Ishikawa (cell line): ENCODE results near the gene MRPL48.

Experiments
- CEBPB ChIP-seq: IDR thresholded peaks from 2 replicates; pipeline ENCODE4 v1.6.1; 2012
- CREB1 ChIP-seq: IDR thresholded peaks from 2 replicates; pipeline ENCODE4 v1.6.1; 2012; ENCODE audit warnings: low read depth
- EGR1 ChIP-seq: IDR thresholded peaks from 2 replicates; pipeline ENCODE4 v1.6.1; 2012
- EP300 ChIP-seq: IDR thresholded peaks from 2 replicates; pipeline ENCODE4 v1.6.1; 2012; ENCODE audit warnings: borderline replicate concordance
- FOXM1 ChIP-seq: IDR thresholded peaks from 2 replicates; pipeline ENCODE4 v1.6.1; 2012; ENCODE audit warnings: low read depth, borderline replicate concordance
- MAX ChIP-seq: IDR thresholded peaks from 2 replicates; pipeline ENCODE4 v1.6.1; 2012
- NFIC ChIP-seq: IDR thresholded peaks from 2 replicates; pipeline ENCODE4 v1.6.1; 2012
- RAD21 ChIP-seq: IDR thresholded peaks from 2 replicates; pipeline ENCODE4 v1.6.1; 2012; ENCODE audit warnings: low read depth
- TAF1 ChIP-seq: IDR thresholded peaks from 2 replicates; pipeline ENCODE4 v1.6.1; 2012; ENCODE audit warnings: low read depth, mild to moderate bottlenecking
- TCF12 ChIP-seq: IDR thresholded peaks from 2 replicates; pipeline ENCODE4 v1.6.1; 2012; ENCODE audit warnings: low read depth
- TEAD4 ChIP-seq: IDR thresholded peaks from 2 replicates; pipeline ENCODE4 v1.6.1; 2012
- YY1 ChIP-seq: IDR thresholded peaks from 2 replicates; pipeline ENCODE4 v1.6.1; 2012; ENCODE audit warnings: low read depth
- ZBTB7A ChIP-seq: IDR thresholded peaks from 2 replicates; pipeline ENCODE4 v1.6.1; 2012; ENCODE audit warnings: low read depth
- TF ChIP-seq, protein P1 (sequence below): IDR thresholded peaks from 2 replicates; pipeline ENCODE4 v1.6.1; 2012
- TF ChIP-seq, protein P2 (sequence below): IDR thresholded peaks from 2 replicates; pipeline ENCODE4 v1.6.1; 2012; ENCODE audit warnings: low read depth, mild to moderate bottlenecking

MRPL48 gene

GRCh38 chr11:73833067-73833466, 45.4 kb downstream of the MRPL48 start:
- no peak for TF ChIP-seq TAF1
- no peak for TF ChIP-seq CREB1
- TF ChIP-seq NFIC: no peak
- no peak for TF ChIP-seq MAX
- TF ChIP-seq, protein P1, sequence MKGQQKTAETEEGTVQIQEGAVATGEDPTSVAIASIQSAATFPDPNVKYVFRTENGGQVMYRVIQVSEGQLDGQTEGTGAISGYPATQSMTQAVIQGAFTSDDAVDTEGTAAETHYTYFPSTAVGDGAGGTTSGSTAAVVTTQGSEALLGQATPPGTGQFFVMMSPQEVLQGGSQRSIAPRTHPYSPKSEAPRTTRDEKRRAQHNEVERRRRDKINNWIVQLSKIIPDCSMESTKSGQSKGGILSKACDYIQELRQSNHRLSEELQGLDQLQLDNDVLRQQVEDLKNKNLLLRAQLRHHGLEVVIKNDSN: no peak
- TF ChIP-seq TCF12: no peak
- no peak for TF ChIP-seq RAD21
- no peak for TF ChIP-seq FOXM1
- no peak for TF ChIP-seq TEAD4
- no peak for TF ChIP-seq CEBPB
- no peak for TF ChIP-seq EGR1
- TF ChIP-seq YY1: no peak
- TF ChIP-seq, protein P2, sequence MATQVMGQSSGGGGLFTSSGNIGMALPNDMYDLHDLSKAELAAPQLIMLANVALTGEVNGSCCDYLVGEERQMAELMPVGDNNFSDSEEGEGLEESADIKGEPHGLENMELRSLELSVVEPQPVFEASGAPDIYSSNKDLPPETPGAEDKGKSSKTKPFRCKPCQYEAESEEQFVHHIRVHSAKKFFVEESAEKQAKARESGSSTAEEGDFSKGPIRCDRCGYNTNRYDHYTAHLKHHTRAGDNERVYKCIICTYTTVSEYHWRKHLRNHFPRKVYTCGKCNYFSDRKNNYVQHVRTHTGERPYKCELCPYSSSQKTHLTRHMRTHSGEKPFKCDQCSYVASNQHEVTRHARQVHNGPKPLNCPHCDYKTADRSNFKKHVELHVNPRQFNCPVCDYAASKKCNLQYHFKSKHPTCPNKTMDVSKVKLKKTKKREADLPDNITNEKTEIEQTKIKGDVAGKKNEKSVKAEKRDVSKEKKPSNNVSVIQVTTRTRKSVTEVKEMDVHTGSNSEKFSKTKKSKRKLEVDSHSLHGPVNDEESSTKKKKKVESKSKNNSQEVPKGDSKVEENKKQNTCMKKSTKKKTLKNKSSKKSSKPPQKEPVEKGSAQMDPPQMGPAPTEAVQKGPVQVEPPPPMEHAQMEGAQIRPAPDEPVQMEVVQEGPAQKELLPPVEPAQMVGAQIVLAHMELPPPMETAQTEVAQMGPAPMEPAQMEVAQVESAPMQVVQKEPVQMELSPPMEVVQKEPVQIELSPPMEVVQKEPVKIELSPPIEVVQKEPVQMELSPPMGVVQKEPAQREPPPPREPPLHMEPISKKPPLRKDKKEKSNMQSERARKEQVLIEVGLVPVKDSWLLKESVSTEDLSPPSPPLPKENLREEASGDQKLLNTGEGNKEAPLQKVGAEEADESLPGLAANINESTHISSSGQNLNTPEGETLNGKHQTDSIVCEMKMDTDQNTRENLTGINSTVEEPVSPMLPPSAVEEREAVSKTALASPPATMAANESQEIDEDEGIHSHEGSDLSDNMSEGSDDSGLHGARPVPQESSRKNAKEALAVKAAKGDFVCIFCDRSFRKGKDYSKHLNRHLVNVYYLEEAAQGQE: no peak
- no peak for TF ChIP-seq EP300
- TF ChIP-seq ZBTB7A: no peak

DNA sequence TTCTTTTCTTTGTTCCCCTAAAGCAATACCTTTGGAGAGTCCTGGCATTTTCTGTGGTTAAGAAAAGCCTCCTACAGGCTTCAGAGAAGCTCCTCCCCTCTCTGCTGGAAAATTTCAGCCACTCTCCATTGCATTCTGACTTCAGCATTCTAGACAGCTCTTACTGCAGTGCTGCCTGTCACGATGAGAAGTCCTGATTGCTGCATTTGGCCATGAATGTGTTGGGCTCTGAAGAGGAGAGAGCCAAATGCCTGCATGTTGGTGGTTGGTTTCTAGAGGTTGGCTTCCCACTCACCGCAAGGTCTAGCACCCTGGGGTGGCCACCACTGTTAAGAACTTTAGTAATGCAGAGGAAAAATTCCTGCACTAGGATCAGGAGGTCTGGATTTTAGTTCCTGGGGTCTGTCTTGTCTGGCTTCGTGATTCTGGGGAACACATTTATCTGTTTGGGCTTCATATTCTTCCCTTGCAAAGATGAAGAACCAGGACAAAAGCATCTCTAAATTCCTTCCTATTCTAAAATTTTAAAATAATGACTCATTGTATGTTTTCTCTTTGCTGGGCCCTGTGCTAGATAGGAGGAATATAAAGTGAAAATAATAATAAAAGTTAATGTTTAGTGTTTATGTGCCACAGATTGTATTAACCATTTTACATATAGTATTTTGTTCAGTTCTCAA, 50.9 kb downstream of the MRPL48 start:
- TF ChIP-seq FOXM1: no peak
- TF ChIP-seq NFIC: no peak
- TF ChIP-seq, protein P2: no peak
- TF ChIP-seq TEAD4: no peak; the same call in 1 of the 2 replicates
- no peak for TF ChIP-seq YY1
- no peak for TF ChIP-seq CREB1
- TF ChIP-seq TCF12: no peak
- no peak for TF ChIP-seq EP300
- TF ChIP-seq RAD21: no peak
- TF ChIP-seq ZBTB7A: no peak
- TF ChIP-seq TAF1: no peak

- TF ChIP-seq TAF1: no peak
- no peak for TF ChIP-seq ZBTB7A
- TF ChIP-seq TCF12: no peak
- TF ChIP-seq MAX: no peak
- no peak for TF ChIP-seq EGR1
- TF ChIP-seq CEBPB: no peak
- no peak for TF ChIP-seq TEAD4
- TF ChIP-seq, protein P2: no peak
- no peak for TF ChIP-seq RAD21
- TF ChIP-seq CREB1: no peak
- TF ChIP-seq, protein P1: no peak
- TF ChIP-seq EP300: no peak
- TF ChIP-seq FOXM1: no peak
- no peak for TF ChIP-seq YY1
- TF ChIP-seq NFIC: no peak
These were observed 51.4 kb downstream of the MRPL48 start for GRCh38 chr11:73839123-73839457.

- TF ChIP-seq EP300 (no peak), MAX (no peak), ZBTB7A (no peak), TAF1 (no peak), RAD21 (no peak), NFIC (no peak), CREB1 (no peak), TCF12 (no peak), FOXM1 (no peak), CEBPB (no peak), TEAD4 (no peak), EGR1 (no peak), YY1 (no peak)
- TF ChIP-seq, protein P1: no peak
- TF ChIP-seq, protein P2: no peak
These were observed 63.5 kb downstream of the MRPL48 start for GRCh38 chr11:73851046-73851764.
